HEK293 (cell line): ENCODE results near the gene ASTN2.

ENCODE experiments used
- CTCF ChIA-PET: fragments of 350-600 bp; formaldehyde crosslinking; extraction: SDS; loops from one replicate; lab custom pipeline; 2021; ENCODE audit warnings: antibody characterized with exemption; lab: Yijun Ruan, JAX
- POLR2A ChIA-PET: fragments of 300-600 bp; formaldehyde crosslinking; extraction: SDS; loops from one replicate; lab custom pipeline; 2020; ENCODE audit warnings: antibody characterized with exemption, inconsistent platforms; lab: Yijun Ruan, JAX
- H3K27ac ChIP-seq: fragments of 200-500 bp; sonication (Bioruptor generic); 2 replicates; pipeline ENCODE4 v1.5.1; 2014; ENCODE audit warnings: low read depth, low read length, control low read depth, inconsistent platforms; ENCODE audit errors: extremely low read depth
- H3K36me3 ChIP-seq, 2 experiments: fragments of 200-500 bp in 1 of 2; sonication (Bioruptor generic) in 1 of 2; 1 replicate in 1 of 2; 2 replicates in 1 of 2; pipeline ENCODE4 v1.5.1; 2014 to 2017; ENCODE audit warnings: inconsistent platforms in 2 of 2, low read length in 2 of 2; ENCODE audit not compliant: control insufficient read depth in 2 of 2, insufficient read depth in 1 of 2
- H3K4me1 ChIP-seq: fragments of 200-500 bp; sonication (Bioruptor generic); 2 replicates; pipeline ENCODE4 v1.5.1; 2014; ENCODE audit warnings: mild to moderate bottlenecking, low read length, inconsistent platforms; ENCODE audit not compliant: control insufficient read depth, insufficient read depth
- H3K4me3 ChIP-seq: 2 replicates; pipeline ENCODE4 v1.5.1; 2011; ENCODE audit warnings: low read depth, mild to moderate bottlenecking, control low read depth, low read length, moderate library complexity
- H3K9me3 ChIP-seq: fragments of 200-500 bp; sonication (Bioruptor generic); 2 replicates; pipeline ENCODE4 v1.5.1; 2014; ENCODE audit warnings: low read depth, low read length, inconsistent platforms; ENCODE audit not compliant: control insufficient read depth, insufficient read depth
- GLI2 ChIP-seq: fragments of 450-650 bp; formaldehyde crosslinking; IDR thresholded peaks from 2 replicates; pipeline ENCODE4; 2017; ENCODE audit warnings: missing biosample characterization, missing genetic modification characterization, low read depth, borderline replicate concordance
- GLIS1 ChIP-seq: fragments of 450-650 bp; formaldehyde crosslinking; IDR thresholded peaks from 2 replicates; pipeline ENCODE4 v1.5.1; 2016; ENCODE audit warnings: missing biosample characterization, missing genetic modification characterization
- GLIS2 ChIP-seq: fragments of 450-650 bp; formaldehyde crosslinking; IDR thresholded peaks from 2 replicates; pipeline ENCODE4 v1.5.1; 2016; ENCODE audit warnings: missing biosample characterization, missing genetic modification characterization
- MEIS1 ChIP-seq: sonication (generic); formaldehyde crosslinking; IDR thresholded peaks from 2 replicates; pipeline ENCODE4 v1.8.1; 2022; ENCODE audit warnings: missing genetic modification reagents, mild to moderate bottlenecking, borderline replicate concordance
- PRDM6 ChIP-seq: fragments of 450-650 bp; formaldehyde crosslinking; IDR thresholded peaks from 2 replicates; pipeline ENCODE4 v1.5.1; 2017; ENCODE audit warnings: missing biosample characterization, missing genetic modification characterization
- ZBTB1 ChIP-seq: fragments of 450-650 bp; formaldehyde crosslinking; IDR thresholded peaks from 2 replicates; pipeline ENCODE4 v1.5.1; 2016; ENCODE audit warnings: missing biosample characterization, missing genetic modification characterization
- ZBTB20 ChIP-seq: fragments of 450-650 bp; formaldehyde crosslinking; IDR thresholded peaks from 2 replicates; pipeline ENCODE4 v1.5.1; 2016; ENCODE audit warnings: missing biosample characterization, missing genetic modification characterization
- ZBTB49 ChIP-seq: fragments of 450-650 bp; formaldehyde crosslinking; IDR thresholded peaks from 2 replicates; pipeline ENCODE4 v1.5.1; 2016; ENCODE audit warnings: missing biosample characterization, missing genetic modification characterization, low read depth
- ZBTB6 ChIP-seq: fragments of 450-650 bp; formaldehyde crosslinking; IDR thresholded peaks from 2 replicates; pipeline ENCODE4 v1.5.1; 2017; ENCODE audit warnings: missing biosample characterization, missing genetic modification characterization
- ZEB2 ChIP-seq: fragments of 450-650 bp; formaldehyde crosslinking; IDR thresholded peaks from 2 replicates; pipeline ENCODE4 v1.5.1; 2016; ENCODE audit warnings: missing biosample characterization, missing genetic modification characterization
- ZFP41 ChIP-seq: fragments of 450-650 bp; formaldehyde crosslinking; IDR thresholded peaks from 2 replicates; pipeline ENCODE4 v1.5.1; 2016; ENCODE audit warnings: missing biosample characterization, missing genetic modification characterization, borderline replicate concordance
- ZNF140 ChIP-seq: fragments of 450-650 bp; formaldehyde crosslinking; IDR thresholded peaks from 2 replicates; pipeline ENCODE4 v1.5.1; 2016; ENCODE audit warnings: missing biosample characterization, missing genetic modification characterization
- ZNF155 ChIP-seq: fragments of 450-650 bp; formaldehyde crosslinking; IDR thresholded peaks from 2 replicates; pipeline ENCODE4 v1.5.1; 2016; ENCODE audit warnings: missing biosample characterization, missing genetic modification characterization
- ZNF16 ChIP-seq: fragments of 450-650 bp; formaldehyde crosslinking; IDR thresholded peaks from 2 replicates; pipeline ENCODE4 v1.5.1; 2016; ENCODE audit warnings: low read depth, missing biosample characterization, missing genetic modification characterization
- ZNF2 ChIP-seq: fragments of 450-650 bp; formaldehyde crosslinking; IDR thresholded peaks from 2 replicates; pipeline ENCODE4 v1.5.1; 2016; ENCODE audit warnings: missing biosample characterization, missing genetic modification characterization
- ZNF350 ChIP-seq: fragments of 450-650 bp; formaldehyde crosslinking; IDR thresholded peaks from 2 replicates; pipeline ENCODE4 v1.5.0; 2017; ENCODE audit warnings: missing biosample characterization, mild to moderate bottlenecking, missing genetic modification characterization
- ZNF362 ChIP-seq: fragments of 450-650 bp; formaldehyde crosslinking; IDR thresholded peaks from 2 replicates; pipeline ENCODE4 v1.5.1; 2016; ENCODE audit warnings: missing biosample characterization, missing genetic modification characterization
- ZNF37A ChIP-seq: fragments of 450-650 bp; IDR thresholded peaks from 2 replicates; pipeline ENCODE4 v1.5.1; 2018; ENCODE audit warnings: missing biosample characterization, missing genetic modification characterization
- ZNF394 ChIP-seq: fragments of 450-650 bp; formaldehyde crosslinking; IDR thresholded peaks from 2 replicates; pipeline ENCODE4 v1.5.1; 2016; ENCODE audit warnings: missing biosample characterization, missing genetic modification characterization, mild to moderate bottlenecking, moderate library complexity, borderline replicate concordance
- ZNF488 ChIP-seq: fragments of 450-650 bp; formaldehyde crosslinking; IDR thresholded peaks from 2 replicates; pipeline ENCODE4 v1.5.1; 2016; ENCODE audit warnings: missing biosample characterization, missing genetic modification characterization
- ZNF501 ChIP-seq: fragments of 450-650 bp; formaldehyde crosslinking; IDR thresholded peaks from 2 replicates; pipeline ENCODE4 v1.5.1; 2016; ENCODE audit warnings: missing biosample characterization, missing genetic modification characterization
- ZNF510 ChIP-seq: fragments of 450-650 bp; formaldehyde crosslinking; IDR thresholded peaks from 2 replicates; pipeline ENCODE4 v1.5.1; 2018; ENCODE audit warnings: mild to moderate bottlenecking, missing genetic modification characterization, missing biosample characterization; ENCODE audit not compliant: insufficient replicate concordance
- ZNF571 ChIP-seq: fragments of 450-650 bp; formaldehyde crosslinking; IDR thresholded peaks from 2 replicates; pipeline ENCODE4 v1.5.0; 2017; ENCODE audit warnings: missing biosample characterization, missing genetic modification characterization
- ZNF621 ChIP-seq: fragments of 450-650 bp; formaldehyde crosslinking; IDR thresholded peaks from 2 replicates; pipeline ENCODE4 v1.5.1; 2017; ENCODE audit warnings: missing biosample characterization, missing genetic modification characterization
- ZNF624 ChIP-seq: fragments of 450-650 bp; formaldehyde crosslinking; IDR thresholded peaks from 2 replicates; pipeline ENCODE4 v1.5.1; 2017; ENCODE audit warnings: missing biosample characterization, missing genetic modification characterization
- ZNF776 ChIP-seq: fragments of 450-650 bp; formaldehyde crosslinking; IDR thresholded peaks from 2 replicates; pipeline ENCODE4 v1.5.0; 2017; ENCODE audit warnings: missing biosample characterization, missing genetic modification characterization, borderline replicate concordance
- ZNF843 ChIP-seq: fragments of 450-650 bp; formaldehyde crosslinking; IDR thresholded peaks from 2 replicates; pipeline ENCODE4 v1.5.1; 2016; ENCODE audit warnings: missing biosample characterization, missing genetic modification characterization
- ZSCAN18 ChIP-seq: fragments of 450-650 bp; formaldehyde crosslinking; IDR thresholded peaks from 2 replicates; pipeline ENCODE4 v1.5.1; 2016; ENCODE audit warnings: missing biosample characterization, missing genetic modification characterization

ASTN2 gene

GRCh38 chr9:116697887-116698286, 717.0 kb downstream of the ASTN2 start:
- H3K36me3 ChIP-seq: peaks cover 0 to 63% of the 10 kb centered on the region in 2 experiments; a peak in 1 of 3 replicates
- H3K4me3 ChIP-seq: no peak overlapping the region
- no peaks in the 10 kb centered on the region for H3K9me3 ChIP-seq
- CTCF ChIA-PET: interaction anchor here (1.3 kb wide), 1 partner anchor 11 kb away, joined by 4 read pairs; the partner anchor contains the start of gene TRIM32
- H3K4me1 ChIP-seq: no peaks in the 10 kb centered on the region
- POLR2A ChIA-PET: interaction anchor here (1.2 to 2.8 kb wide), 2 partner anchors 9 to 11 kb away, joined by 4 to 11 read pairs; partner anchors contain the start of gene TRIM32
- TF ChIP-seq ZNF37A (tag by site-specific recombination) (no peak), ZNF394 (no peak), ZNF571 (tag by site-specific recombination) (no peak), GLIS1 (tag by site-specific recombination) (no peak), GLI2 (tag by site-specific recombination) (no peak), ZNF140 (tag by site-specific recombination) (no peak), ZBTB6 (tag by site-specific recombination) (no peak), ZNF362 (tag by site-specific recombination) (no peak), ZNF624 (tag by site-specific recombination) (no peak), ZEB2 (tag by site-specific recombination) (no peak), ZBTB1 (tag by site-specific recombination) (no peak), ZNF843 (tag by site-specific recombination) (no peak), ZNF621 (tag by site-specific recombination) (no peak), ZNF2 (tag by site-specific recombination) (no peak), ZNF350 (no peak), ZNF488 (tag by site-specific recombination) (no peak), ZBTB20 (tag by site-specific recombination) (no peak), ZNF510 (tag by site-specific recombination) (no peak), ZNF16 (no peak), ZNF501 (no peak)
- no peak overlapping the region for H3K27ac ChIP-seq

GRCh38 chr9:116697362-116697761, 717.5 kb downstream of the ASTN2 start:
- H3K27ac ChIP-seq: no peak overlapping the region
- ChIA-PET POLR2A (interaction anchor here (1.2 to 2.8 kb wide), 2 partner anchors 8 to 11 kb away, joined by 4 to 11 read pairs; partner anchors contain the start of gene TRIM32), CTCF (interaction anchor here (1.3 kb wide), 1 partner anchor 11 kb away, joined by 4 read pairs; the partner anchor contains the start of gene TRIM32)
- no peaks in the 10 kb centered on the region for H3K9me3 ChIP-seq
- H3K4me3 ChIP-seq: no peak overlapping the region
- no peaks in the 10 kb centered on the region for H3K4me1 ChIP-seq
- peaks cover 0 to 63% of the 10 kb centered on the region in 2 experiments; a peak in 1 of 3 replicates for H3K36me3 ChIP-seq
- TF ChIP-seq PRDM6 (tag by site-specific recombination): no peak
- no peak for TF ChIP-seq ZBTB49 (tag by site-specific recombination)
- no peak for TF ChIP-seq GLIS2 (tag by site-specific recombination)
- no peak for TF ChIP-seq ZNF776 (tag by site-specific recombination)
- TF ChIP-seq ZFP41 (tag by site-specific recombination): no peak
- no peak for TF ChIP-seq ZSCAN18 (tag by site-specific recombination)
- TF ChIP-seq MEIS1 (CRISPR knock-in tag): no peak
- TF ChIP-seq ZNF155 (tag by site-specific recombination): no peak
